ENCODE results near the gene HOXA5.

HOXA5 gene

DNA sequence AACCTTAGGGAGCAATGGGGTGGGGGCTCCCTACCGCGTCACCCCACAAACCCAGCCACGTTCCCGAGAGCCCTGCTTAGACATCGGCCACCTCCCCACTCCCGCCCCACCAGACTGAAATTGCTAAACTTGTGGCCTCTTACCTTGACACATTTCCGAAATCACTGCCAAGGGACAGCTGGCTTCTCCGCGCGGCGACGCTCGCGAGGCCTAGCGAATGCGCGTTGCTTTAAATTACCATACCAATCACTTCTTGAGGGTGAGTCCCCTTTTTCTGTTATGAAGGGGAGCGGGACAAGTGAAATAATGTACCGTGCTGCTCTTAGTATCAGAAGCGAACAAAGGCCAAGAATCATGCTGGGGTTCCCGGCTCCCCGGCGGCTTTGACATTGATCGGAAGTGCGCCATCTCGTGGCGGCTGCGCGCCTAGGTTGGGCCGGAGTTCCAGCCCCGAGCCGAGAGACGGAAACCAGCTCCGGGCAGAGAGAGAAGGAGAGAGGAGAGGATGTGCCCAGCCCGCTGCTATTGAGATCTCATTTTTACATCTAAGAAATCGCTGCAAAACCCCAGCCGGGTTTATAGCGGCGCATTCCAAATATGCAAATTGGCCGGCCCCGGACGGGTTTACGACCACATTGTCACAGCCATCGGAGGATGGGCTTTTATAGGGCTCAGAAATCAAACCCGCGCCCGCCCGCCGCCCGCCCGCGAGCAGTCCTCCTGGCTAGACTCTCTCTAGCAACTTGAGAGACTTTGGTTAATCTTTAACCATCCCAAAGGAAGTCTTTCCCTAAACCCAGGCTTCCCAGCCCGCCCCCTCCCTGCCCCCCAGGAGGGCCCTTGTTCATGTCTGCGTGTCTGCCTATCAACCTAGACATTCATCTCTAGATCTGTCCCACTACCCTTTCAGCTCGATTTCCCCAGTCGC is 36.3 kb upstream of the HOXA5 start:
- peak; percentile 88 for ATAC-seq
- TF ChIP-seq GLIS3 (CRISPR knock-in tag; IDR thresholded peaks at IDR 0.05) = no peak

DNA sequence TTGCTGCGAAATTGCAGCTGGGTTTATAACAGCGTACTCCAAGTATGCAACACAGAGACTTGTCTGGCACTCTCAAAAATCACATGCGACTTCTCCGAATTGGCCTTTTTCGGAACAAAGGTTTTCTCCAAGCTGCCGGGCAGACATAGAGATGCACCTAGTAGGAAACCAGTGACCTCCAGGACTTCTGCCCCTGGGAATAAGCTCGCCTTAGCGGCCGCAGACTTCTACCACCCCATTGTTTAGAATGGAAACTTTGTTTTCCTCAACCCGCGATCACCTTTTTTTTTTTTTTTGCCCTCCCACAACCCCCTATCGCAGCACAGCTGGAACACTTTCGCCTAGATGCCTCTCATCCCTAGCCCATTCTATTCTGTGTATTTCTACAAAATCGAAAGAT is 35.5 kb upstream of the HOXA5 start:
- no peak for TF ChIP-seq ZFP30 (CRISPR knock-in tag; IDR thresholded peaks at IDR 0.05)
- no peak for TF ChIP-seq ZFP3 (CRISPR knock-in tag; IDR thresholded peaks at IDR 0.05)
- no peak for TF ChIP-seq ZNF565 (CRISPR knock-in tag; conservative IDR thresholded peaks at IDR 0.05; ENCODE audit: low read depth)
- no peak for TF ChIP-seq ZNF70 (CRISPR knock-in tag; IDR thresholded peaks at IDR 0.05)
- no peak for TF ChIP-seq CSDC2 (CRISPR knock-in tag; IDR thresholded peaks at IDR 0.05)
- TF ChIP-seq TOX (CRISPR knock-in tag; IDR thresholded peaks at IDR 0.05; ENCODE audit: borderline replicate concordance) = no peak
- TF ChIP-seq, protein P1, sequence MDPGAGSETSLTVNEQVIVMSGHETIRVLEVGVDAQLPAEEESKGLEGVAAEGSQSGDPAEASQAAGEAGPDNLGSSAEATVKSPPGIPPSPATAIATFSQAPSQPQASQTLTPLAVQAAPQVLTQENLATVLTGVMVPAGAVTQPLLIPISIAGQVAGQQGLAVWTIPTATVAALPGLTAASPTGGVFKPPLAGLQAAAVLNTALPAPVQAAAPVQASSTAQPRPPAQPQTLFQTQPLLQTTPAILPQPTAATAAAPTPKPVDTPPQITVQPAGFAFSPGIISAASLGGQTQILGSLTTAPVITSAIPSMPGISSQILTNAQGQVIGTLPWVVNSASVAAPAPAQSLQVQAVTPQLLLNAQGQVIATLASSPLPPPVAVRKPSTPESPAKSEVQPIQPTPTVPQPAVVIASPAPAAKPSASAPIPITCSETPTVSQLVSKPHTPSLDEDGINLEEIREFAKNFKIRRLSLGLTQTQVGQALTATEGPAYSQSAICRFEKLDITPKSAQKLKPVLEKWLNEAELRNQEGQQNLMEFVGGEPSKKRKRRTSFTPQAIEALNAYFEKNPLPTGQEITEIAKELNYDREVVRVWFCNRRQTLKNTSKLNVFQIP (CRISPR knock-in tag; IDR thresholded peaks at IDR 0.05; ENCODE audit: borderline replicate concordance, low read depth) = no peak
- TF ChIP-seq, protein P2, sequence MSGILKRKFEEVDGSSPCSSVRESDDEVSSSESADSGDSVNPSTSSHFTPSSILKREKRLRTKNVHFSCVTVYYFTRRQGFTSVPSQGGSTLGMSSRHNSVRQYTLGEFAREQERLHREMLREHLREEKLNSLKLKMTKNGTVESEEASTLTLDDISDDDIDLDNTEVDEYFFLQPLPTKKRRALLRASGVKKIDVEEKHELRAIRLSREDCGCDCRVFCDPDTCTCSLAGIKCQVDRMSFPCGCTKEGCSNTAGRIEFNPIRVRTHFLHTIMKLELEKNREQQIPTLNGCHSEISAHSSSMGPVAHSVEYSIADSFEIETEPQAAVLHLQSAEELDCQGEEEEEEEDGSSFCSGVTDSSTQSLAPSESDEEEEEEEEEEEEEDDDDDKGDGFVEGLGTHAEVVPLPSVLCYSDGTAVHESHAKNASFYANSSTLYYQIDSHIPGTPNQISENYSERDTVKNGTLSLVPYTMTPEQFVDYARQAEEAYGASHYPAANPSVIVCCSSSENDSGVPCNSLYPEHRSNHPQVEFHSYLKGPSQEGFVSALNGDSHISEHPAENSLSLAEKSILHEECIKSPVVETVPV (CRISPR knock-in tag; IDR thresholded peaks at IDR 0.05) = no peak
- TF ChIP-seq GLIS3 (CRISPR knock-in tag; IDR thresholded peaks at IDR 0.05) = no peak
- no peak for TF ChIP-seq BACH2 (CRISPR knock-in tag; IDR thresholded peaks at IDR 0.05; ENCODE audit: borderline replicate concordance)
- TF ChIP-seq ESRRG (CRISPR knock-in tag; IDR thresholded peaks at IDR 0.05) = no peak
- TF ChIP-seq ARNTL (CRISPR knock-in tag; IDR thresholded peaks at IDR 0.05; ENCODE audit: borderline replicate concordance, low read depth) = no peak
- TF ChIP-seq, protein P3, sequence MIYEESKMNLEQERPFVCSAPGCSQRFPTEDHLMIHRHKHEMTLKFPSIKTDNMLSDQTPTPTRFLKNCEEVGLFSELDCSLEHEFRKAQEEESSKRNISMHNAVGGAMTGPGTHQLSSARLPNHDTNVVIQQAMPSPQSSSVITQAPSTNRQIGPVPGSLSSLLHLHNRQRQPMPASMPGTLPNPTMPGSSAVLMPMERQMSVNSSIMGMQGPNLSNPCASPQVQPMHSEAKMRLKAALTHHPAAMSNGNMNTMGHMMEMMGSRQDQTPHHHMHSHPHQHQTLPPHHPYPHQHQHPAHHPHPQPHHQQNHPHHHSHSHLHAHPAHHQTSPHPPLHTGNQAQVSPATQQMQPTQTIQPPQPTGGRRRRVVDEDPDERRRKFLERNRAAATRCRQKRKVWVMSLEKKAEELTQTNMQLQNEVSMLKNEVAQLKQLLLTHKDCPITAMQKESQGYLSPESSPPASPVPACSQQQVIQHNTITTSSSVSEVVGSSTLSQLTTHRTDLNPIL (CRISPR knock-in tag; IDR thresholded peaks at IDR 0.05; ENCODE audit: low read depth) = no peak
- TF ChIP-seq ZC3H10 (CRISPR knock-in tag; IDR thresholded peaks at IDR 0.05) = no peak
- no peak for ATAC-seq

DNA sequence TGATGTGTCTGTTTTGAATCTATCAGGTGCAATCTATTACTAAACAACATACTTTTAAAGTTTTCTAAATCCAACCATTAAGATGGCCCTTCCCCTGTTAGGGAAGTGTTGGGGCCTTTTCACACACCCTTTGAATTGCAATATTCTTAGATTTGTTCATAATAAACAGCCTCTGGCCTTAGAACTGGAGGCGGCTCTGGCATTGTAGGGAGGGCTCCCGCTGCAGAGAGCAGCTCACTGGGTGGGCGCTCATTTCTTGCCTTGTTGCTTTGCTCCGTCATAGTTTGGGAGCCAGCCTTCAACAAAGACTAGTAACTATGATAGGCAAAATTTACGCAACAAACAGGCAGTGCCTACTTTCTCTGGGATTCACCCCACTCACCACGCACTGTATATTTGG is 34.9 kb upstream of the HOXA5 start:
- ATAC-seq = no peak
- TF ChIP-seq GLIS3 (CRISPR knock-in tag; IDR thresholded peaks at IDR 0.05) = no peak
- no peak for TF ChIP-seq BACH2 (CRISPR knock-in tag; IDR thresholded peaks at IDR 0.05; ENCODE audit: borderline replicate concordance)
- no peak for TF ChIP-seq ZNF565 (CRISPR knock-in tag; conservative IDR thresholded peaks at IDR 0.05; ENCODE audit: low read depth)
- TF ChIP-seq, protein P4, sequence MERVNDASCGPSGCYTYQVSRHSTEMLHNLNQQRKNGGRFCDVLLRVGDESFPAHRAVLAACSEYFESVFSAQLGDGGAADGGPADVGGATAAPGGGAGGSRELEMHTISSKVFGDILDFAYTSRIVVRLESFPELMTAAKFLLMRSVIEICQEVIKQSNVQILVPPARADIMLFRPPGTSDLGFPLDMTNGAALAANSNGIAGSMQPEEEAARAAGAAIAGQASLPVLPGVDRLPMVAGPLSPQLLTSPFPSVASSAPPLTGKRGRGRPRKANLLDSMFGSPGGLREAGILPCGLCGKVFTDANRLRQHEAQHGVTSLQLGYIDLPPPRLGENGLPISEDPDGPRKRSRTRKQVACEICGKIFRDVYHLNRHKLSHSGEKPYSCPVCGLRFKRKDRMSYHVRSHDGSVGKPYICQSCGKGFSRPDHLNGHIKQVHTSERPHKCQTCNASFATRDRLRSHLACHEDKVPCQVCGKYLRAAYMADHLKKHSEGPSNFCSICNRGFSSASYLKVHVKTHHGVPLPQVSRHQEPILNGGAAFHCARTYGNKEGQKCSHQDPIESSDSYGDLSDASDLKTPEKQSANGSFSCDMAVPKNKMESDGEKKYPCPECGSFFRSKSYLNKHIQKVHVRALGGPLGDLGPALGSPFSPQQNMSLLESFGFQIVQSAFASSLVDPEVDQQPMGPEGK (CRISPR knock-in tag; IDR thresholded peaks at IDR 0.05; ENCODE audit: borderline replicate concordance) = no peak
- TF ChIP-seq, protein P2 (CRISPR knock-in tag; IDR thresholded peaks at IDR 0.05) = no peak
- no peak for TF ChIP-seq ISL1 (CRISPR knock-in tag; IDR thresholded peaks at IDR 0.05)
- TF ChIP-seq RARB (CRISPR knock-in tag; IDR thresholded peaks at IDR 0.05) = no peak
- TF ChIP-seq SNAI2 (CRISPR knock-in tag; IDR thresholded peaks at IDR 0.05) = no peak
- no peak for TF ChIP-seq PPARA (CRISPR knock-in tag; IDR thresholded peaks at IDR 0.05; ENCODE audit: borderline replicate concordance)

DNA sequence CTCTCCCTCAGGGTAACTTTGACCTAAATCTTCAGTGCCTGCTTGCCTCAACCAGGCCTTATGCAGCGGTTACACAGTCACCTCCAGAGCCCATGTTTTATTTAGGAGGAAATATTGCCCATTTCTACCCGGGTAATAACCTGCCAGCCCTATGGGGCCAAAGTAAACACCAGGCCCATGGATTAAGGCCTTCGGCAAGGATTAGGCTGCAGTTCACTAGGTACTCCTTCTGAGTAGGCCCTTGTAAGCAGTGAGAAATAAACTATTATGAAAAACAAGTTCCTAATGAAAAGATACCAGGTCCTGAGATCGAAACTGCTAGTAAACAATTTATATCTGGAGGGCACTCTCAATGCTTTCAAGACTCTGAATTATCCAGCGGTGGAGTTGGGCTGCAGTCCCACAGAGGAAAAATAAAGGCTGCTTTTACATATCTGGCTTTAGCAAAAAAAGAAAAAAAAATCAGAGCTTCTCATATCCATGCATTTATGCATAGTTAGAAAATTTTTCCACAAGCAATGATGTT is 34.4 kb upstream of the HOXA5 start:
- no peak for ATAC-seq
- TF ChIP-seq PPARA (CRISPR knock-in tag; IDR thresholded peaks at IDR 0.05; ENCODE audit: borderline replicate concordance) = no peak
- TF ChIP-seq GLIS3 (CRISPR knock-in tag; IDR thresholded peaks at IDR 0.05) = no peak
- TF ChIP-seq ISL1 (CRISPR knock-in tag; IDR thresholded peaks at IDR 0.05) = no peak
- TF ChIP-seq, protein P3 (CRISPR knock-in tag; IDR thresholded peaks at IDR 0.05; ENCODE audit: low read depth) = no peak
- TF ChIP-seq, protein P5, sequence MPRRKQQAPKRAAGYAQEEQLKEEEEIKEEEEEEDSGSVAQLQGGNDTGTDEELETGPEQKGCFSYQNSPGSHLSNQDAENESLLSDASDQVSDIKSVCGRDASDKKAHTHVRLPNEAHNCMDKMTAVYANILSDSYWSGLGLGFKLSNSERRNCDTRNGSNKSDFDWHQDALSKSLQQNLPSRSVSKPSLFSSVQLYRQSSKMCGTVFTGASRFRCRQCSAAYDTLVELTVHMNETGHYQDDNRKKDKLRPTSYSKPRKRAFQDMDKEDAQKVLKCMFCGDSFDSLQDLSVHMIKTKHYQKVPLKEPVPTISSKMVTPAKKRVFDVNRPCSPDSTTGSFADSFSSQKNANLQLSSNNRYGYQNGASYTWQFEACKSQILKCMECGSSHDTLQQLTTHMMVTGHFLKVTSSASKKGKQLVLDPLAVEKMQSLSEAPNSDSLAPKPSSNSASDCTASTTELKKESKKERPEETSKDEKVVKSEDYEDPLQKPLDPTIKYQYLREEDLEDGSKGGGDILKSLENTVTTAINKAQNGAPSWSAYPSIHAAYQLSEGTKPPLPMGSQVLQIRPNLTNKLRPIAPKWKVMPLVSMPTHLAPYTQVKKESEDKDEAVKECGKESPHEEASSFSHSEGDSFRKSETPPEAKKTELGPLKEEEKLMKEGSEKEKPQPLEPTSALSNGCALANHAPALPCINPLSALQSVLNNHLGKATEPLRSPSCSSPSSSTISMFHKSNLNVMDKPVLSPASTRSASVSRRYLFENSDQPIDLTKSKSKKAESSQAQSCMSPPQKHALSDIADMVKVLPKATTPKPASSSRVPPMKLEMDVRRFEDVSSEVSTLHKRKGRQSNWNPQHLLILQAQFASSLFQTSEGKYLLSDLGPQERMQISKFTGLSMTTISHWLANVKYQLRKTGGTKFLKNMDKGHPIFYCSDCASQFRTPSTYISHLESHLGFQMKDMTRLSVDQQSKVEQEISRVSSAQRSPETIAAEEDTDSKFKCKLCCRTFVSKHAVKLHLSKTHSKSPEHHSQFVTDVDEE (CRISPR knock-in tag; IDR thresholded peaks at IDR 0.05) = no peak
- TF ChIP-seq ZNF8 (CRISPR knock-in tag; IDR thresholded peaks at IDR 0.05) = no peak
- no peak for TF ChIP-seq SNAI2 (CRISPR knock-in tag; IDR thresholded peaks at IDR 0.05)
- no peak for TF ChIP-seq BACH2 (CRISPR knock-in tag; IDR thresholded peaks at IDR 0.05; ENCODE audit: borderline replicate concordance)
- TF ChIP-seq ZFP3 (CRISPR knock-in tag; IDR thresholded peaks at IDR 0.05) = no peak
- TF ChIP-seq ZFP30 (CRISPR knock-in tag; IDR thresholded peaks at IDR 0.05) = no peak
